T-cell (primary cell): ENCODE data around the gene CTSS. TPM values are rescaled to one million over a fixed set of nuclear protein-coding genes. Genes with fewer than 3 reads are reported as not detected.

Source experiments
- ATAC-seq, 4 experiments: fragments of 200-7000 bp in 3 of 4; fragments of 150-1000 bp in 1 of 4; cut with Tn5 transposase; replicated peaks in 1 of 4; 1 replicate in 3 of 4; 2 replicates in 1 of 4; pipeline ENCODE4 v1.10.0; 2021; ENCODE audit warnings: moderate library complexity in 3 of 4, mild to moderate bottlenecking in 2 of 4, moderate number of reproducible peaks in 1 of 4
- CTCF ChIA-PET, 2 donors: fragments of 300-600 bp; sonication (Branson Sonifier 250); formaldehyde crosslinking; loops; one replicate each; lab custom pipeline; 2022; ENCODE audit warnings: antibody characterized with exemption in 2 of 2; lab: Charles Lee
- POLR2A ChIA-PET, 2 donors: fragments of 300-600 bp; sonication (Branson Sonifier 250); formaldehyde crosslinking; loops; one replicate each; lab custom pipeline; 2022; ENCODE audit warnings: antibody characterized with exemption in 2 of 2; lab: Charles Lee
- DNase-seq, 35 experiments: peaks; one replicate each; pipeline versions ENCODE4 v3.0.0 to v3.0.0-alpha.2; 2013 to 2023
- H3K27ac ChIP-seq: one replicate; pipeline ENCODE4 v1.5.1; 2013; ENCODE audit warnings: low read length
- H3K27me3 ChIP-seq, 2 experiments: replicated peaks in 1 of 2; 1 replicate in 1 of 2; 2 replicates in 1 of 2; pipeline versions ENCODE4 v1.6.1 to v1.7.0; 2013; ENCODE audit warnings: low read length in 1 of 2, mixed read lengths in 1 of 2; ENCODE audit not compliant: control insufficient read depth in 2 of 2, insufficient read depth in 2 of 2; ENCODE audit errors: extremely low read depth in 1 of 2
- H3K36me3 ChIP-seq, 2 donors: 1 replicate in 1 of 2; 2 replicates in 1 of 2; pipeline versions ENCODE4 v1.6.1 to v1.7.0; 2013; ENCODE audit warnings: low read length in 1 of 2; ENCODE audit not compliant: control insufficient read depth in 2 of 2, insufficient read depth in 1 of 2; ENCODE audit errors: extremely low read depth in 1 of 2
- H3K4me1 ChIP-seq, 2 experiments: 1 replicate in 1 of 2; 2 replicates in 1 of 2; pipeline versions ENCODE4 v1.6.1 to v1.7.0; 2013; ENCODE audit warnings: low read length in 2 of 2, mixed read lengths in 1 of 2; ENCODE audit not compliant: insufficient read depth in 2 of 2, control insufficient read depth in 1 of 2; ENCODE audit errors: extremely low read depth in 1 of 2
- H3K4me3 ChIP-seq, 2 donors: 1 replicate in 1 of 2; 2 replicates in 1 of 2; pipeline versions ENCODE4 v1.5.1 to v1.7.0; 2013; ENCODE audit warnings: mild to moderate bottlenecking in 2 of 2, low read length in 1 of 2, moderate library complexity in 1 of 2; ENCODE audit not compliant: control insufficient read depth in 1 of 2; ENCODE audit errors: extremely low read depth in 1 of 2
- H3K9me3 ChIP-seq: 2 replicates; pipeline ENCODE4 v1.7.0; 2013
- H3K27ac Mint-ChIP-seq, 2 donors: one replicate each; pipeline ENCODE4 v1.8.0; 2020 to 2021; ENCODE audit warnings: mild to moderate bottlenecking in 2 of 2, mixed read lengths in 2 of 2
- H3K27me3 Mint-ChIP-seq, 2 donors: one replicate each; pipeline ENCODE4 v1.8.0; 2021 to 2022; ENCODE audit warnings: mixed read lengths in 2 of 2
- H3K36me3 Mint-ChIP-seq: one replicate; pipeline ENCODE4 v1.8.0; 2021; ENCODE audit warnings: mixed read lengths
- H3K4me1 Mint-ChIP-seq, 3 donors: one replicate each; pipeline ENCODE4 v1.8.0; 2020 to 2022; ENCODE audit warnings: mixed read lengths in 3 of 3, mild to moderate bottlenecking in 1 of 3
- H3K4me3 Mint-ChIP-seq, 3 donors: one replicate each; pipeline ENCODE4 v1.8.0; 2020 to 2022; ENCODE audit warnings: mild to moderate bottlenecking in 3 of 3, mixed read lengths in 3 of 3, moderate library complexity in 3 of 3
- H3K9me3 Mint-ChIP-seq, 3 donors: one replicate each; pipeline ENCODE4 v1.8.0; 2020 to 2022; ENCODE audit warnings: mixed read lengths in 3 of 3
- WGBS: methylation state at CpG from one replicate; pipeline ENCODE4 v1.1.5; 2013; ENCODE audit warnings: missing lambda C conversion rate; ENCODE audit not compliant: insufficient coverage; 5-methylcytosine and 5-hydroxymethylcytosine counted together
- total RNA-seq, 35 experiments: library from RNA in 6 of 35; stranded (reverse) in 6 of 35; fragments of 120-200 nt in 1 of 35; gene quantifications; one replicate each; pipeline versions ENCODE4 v1.2.1 to v1.2.4 and lab custom pipeline; 2013 to 2026

The CTSS gene
- total RNA-seq, 5 donors from 2014 or later (not counting 1 experiment from before 2014, with no cell fraction given): 72.4 to 94.7 (median 92.9) TPM

DNA sequence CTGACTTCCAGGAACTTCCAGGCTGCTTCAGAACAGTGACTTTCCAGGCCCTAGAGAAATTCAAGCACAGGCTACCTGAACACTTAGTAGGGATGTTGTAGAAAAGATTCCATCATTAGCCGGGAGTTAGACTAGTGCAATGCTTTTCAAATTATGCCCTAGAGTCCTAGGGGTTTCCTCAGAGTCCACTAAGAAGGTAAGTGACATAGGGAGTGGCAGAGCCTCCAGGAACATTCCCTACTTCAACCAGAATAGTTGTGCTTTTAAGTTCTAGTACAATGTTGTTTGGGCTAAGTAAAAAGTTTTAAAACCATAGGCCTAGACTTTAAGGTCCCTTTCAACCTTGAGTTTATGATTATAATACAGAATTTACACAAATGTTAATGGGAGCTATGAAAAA lies 59.5 kb downstream of the CTSS start:
- H3K27me3 Mint-ChIP-seq: no peaks in the 10 kb centered on the region
- no peak overlapping the region for H3K4me3 Mint-ChIP-seq
- no peaks in the 10 kb centered on the region for H3K9me3 ChIP-seq
- H3K9me3 Mint-ChIP-seq: no peaks in the 10 kb centered on the region
- no peak overlapping the region for H3K27ac ChIP-seq
- CTCF ChIA-PET: no interaction called here
- no peaks in the 10 kb centered on the region for H3K4me1 ChIP-seq
- no peaks in the 10 kb centered on the region for H3K36me3 ChIP-seq
- no peaks in the 10 kb centered on the region for H3K36me3 Mint-ChIP-seq
- POLR2A ChIA-PET: no interaction called here
- no peak for ATAC-seq
- H3K27ac Mint-ChIP-seq: no peak overlapping the region
- H3K4me1 Mint-ChIP-seq: no peaks in the 10 kb centered on the region
- no peak overlapping the region for H3K4me3 ChIP-seq
- no peak for DNase-seq
- no CpG with 5 or more reads among the region's 1 CpG for WGBS
- H3K27me3 ChIP-seq: no peaks in the 10 kb centered on the region

DNA sequence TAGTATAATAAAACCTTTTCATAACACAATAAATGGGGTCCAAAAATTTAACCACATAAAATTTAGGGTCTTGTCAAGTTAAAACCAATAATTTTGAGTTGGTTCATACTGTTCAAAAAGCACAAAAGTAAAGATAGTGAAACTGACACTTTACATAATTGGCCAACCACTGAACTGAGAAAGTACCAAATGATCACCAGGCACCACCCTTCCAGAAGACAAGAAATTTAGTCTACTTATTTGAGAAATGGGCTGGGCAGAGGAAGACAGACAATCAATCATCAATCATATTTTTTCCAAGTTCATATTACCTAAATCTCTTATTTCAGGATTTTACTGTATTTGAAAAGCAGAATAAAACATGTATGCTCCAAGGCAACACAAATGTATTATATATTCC lies 62.2 kb downstream of the CTSS start:
- CTCF ChIA-PET: no interaction called here

DNA sequence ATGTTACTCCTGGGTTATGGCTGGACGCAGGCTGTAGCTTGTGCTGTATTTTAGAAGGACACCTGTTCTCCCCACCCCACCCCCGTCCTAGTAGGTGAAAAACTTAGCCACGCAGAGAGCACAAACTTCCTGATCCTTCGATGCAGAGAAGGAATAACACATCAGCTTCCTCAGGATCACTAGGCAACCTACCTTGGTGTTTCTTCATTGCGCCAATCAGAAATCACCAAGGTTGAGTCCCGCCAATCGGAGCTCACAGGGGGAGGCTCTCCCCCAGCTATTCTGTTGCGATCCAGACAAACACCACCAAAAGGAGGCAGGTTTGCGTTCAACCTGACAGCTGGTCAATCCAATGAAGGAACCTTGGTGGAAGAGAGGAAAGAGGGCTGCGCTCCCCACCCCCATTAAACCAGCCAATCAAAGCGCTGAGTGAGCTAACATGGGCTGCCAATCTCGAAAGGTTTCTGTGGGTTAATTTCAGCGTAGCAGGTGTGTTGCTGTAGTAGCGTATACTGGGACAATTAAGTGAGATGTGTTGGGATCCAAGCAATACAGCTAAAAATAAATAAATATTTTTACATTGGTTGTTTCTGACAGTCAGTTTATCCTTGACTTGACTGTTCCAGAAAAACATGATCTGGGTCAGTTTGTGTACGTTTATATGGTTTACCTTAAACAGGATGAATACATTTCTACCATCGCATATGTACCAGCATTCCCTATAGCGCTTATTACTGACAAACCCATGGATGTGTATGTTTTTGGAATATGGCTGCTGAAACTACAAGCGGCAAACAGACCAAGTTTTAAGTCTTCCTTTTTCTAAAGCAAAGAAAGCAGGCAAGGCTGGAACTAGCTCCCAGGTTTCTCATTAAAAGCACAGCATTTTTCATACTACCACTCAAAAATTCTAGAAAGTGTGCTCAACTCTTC lies 68.3 kb downstream of the CTSS start, which contains the start of gene GOLPH3L:
TSS of gene GOLPH3L (minus strand) at position 160 of the 933 bp plus-strand sequence. CDS start 2,316 bp downstream, outside the sequence.
- Mint-ChIP-seq H3K27ac (peak within 1 kb of the TSS; percentile 94 to 95), H3K9me3 (no peaks in the 10 kb centered on the region), H3K36me3 (peaks cover 17% of the 10 kb centered on the region), H3K27me3 (no peaks in the 10 kb centered on the region), H3K4me3 (peak within 1 kb of the TSS; percentile 94 to 99 (median 97)), H3K4me1 (peaks cover 29 to 36% (median 31%) of the 10 kb centered on the region in 3 donors)
- peak within 1 kb of the TSS; percentile 77 for H3K27ac ChIP-seq
- DNase-seq (peak; percentile 71 to 95 (median 90)), ATAC-seq (peak; percentile 99 to 100 (median 100))
- WGBS: 0% methylated on average over 3 of the region's 18 CpGs
- H3K4me3 ChIP-seq: peak within 1 kb of the TSS; percentile 93 to 96
- H3K27me3 ChIP-seq: no peaks in the 10 kb centered on the region
- ChIA-PET CTCF (interaction anchor here (0.5 to 1.7 kb wide), 18 partner anchors 21 to 1337 kb away, joined by 3 to 16 read pairs (median 4); partner anchors contain the start of genes CTSS (in 1 of the 2), ENSA (in 1 of the 2), MCL1 (in 1 of the 2) and RPRD2 (in 1 of the 2)), POLR2A (interaction anchor here (0.5 to 1.6 kb wide), 31 partner anchors 9 to 1231 kb away, joined by 3 to 11 read pairs (median 4); partner anchors contain the start of genes ARNT (in 1 of the 2), ENSA (in 1 of the 2), MCL1 (in 1 of the 2) and PSMD4 (in 1 of the 2))
- H3K4me1 ChIP-seq: peaks cover 4 to 13% of the 10 kb centered on the region in 2 experiments
- H3K36me3 ChIP-seq: peaks cover 0 to 20% of the 10 kb centered on the region in 2 donors
- H3K9me3 ChIP-seq: no peaks in the 10 kb centered on the region

More for the DNA sequence above, 62.2 kb downstream of the CTSS start:
- Mint-ChIP-seq H3K4me3 (no peak overlapping the region), H3K36me3 (no peaks in the 10 kb centered on the region), H3K4me1 (peaks cover 0 to 3% (median 0%) of the 10 kb centered on the region in 3 donors), H3K27me3 (no peaks in the 10 kb centered on the region), H3K9me3 (no peaks in the 10 kb centered on the region), H3K27ac (no peak overlapping the region)
- DNase-seq: no peak
- no peaks in the 10 kb centered on the region for H3K36me3 ChIP-seq
- no peaks in the 10 kb centered on the region for H3K27me3 ChIP-seq
- POLR2A ChIA-PET: no interaction called here
- H3K9me3 ChIP-seq: no peaks in the 10 kb centered on the region
- no peak overlapping the region for H3K27ac ChIP-seq
- ATAC-seq: no peak
- no peaks in the 10 kb centered on the region for H3K4me1 ChIP-seq
- H3K4me3 ChIP-seq: no peak overlapping the region

DNA sequence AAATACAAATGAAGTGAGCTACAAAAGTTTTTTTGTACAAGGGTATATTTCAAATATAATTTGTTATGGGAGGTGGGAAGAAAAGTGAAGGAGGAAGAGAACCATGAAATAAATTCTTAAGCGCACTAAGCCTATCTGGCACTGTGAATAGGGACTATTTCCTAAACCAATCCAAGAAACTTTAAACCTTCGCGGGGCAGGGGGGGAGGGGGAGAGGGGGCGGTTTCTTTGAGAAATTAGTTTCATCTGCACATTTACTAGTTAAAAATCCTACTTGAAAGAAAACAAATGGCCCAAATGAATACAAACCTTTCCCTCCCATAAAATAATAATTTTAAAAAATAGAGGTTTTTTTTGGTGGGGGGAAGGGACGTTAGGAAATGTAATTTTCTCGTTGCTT lies 69.0 kb downstream of the CTSS start:
- peak overlapping the region; percentile 94 to 99 (median 97) for H3K4me3 Mint-ChIP-seq
- ChIA-PET POLR2A (interaction anchor here in 1 of 2 donors (0.6 to 1.6 kb wide), 14 partner anchors 8 to 809 kb away, joined by 3 to 10 read pairs (median 4); partner anchors contain the start of genes ENSA, MCL1, PSMD4 and RPRD2), CTCF (interaction anchor here in 1 of 2 donors (0.7 to 1.7 kb wide), 13 partner anchors 21 to 1337 kb away, joined by 3 to 16 read pairs (median 4); partner anchors contain the start of genes CTSS, ENSA, MCL1 and RPRD2)
- H3K4me3 ChIP-seq: peak overlapping the region; percentile 93 to 96
- H3K27me3 ChIP-seq: no peaks in the 10 kb centered on the region
- ATAC-seq (no peak), DNase-seq (no peak)
- H3K36me3 ChIP-seq: peaks cover 0 to 21% of the 10 kb centered on the region in 2 donors
- no peaks in the 10 kb centered on the region for H3K9me3 ChIP-seq
- no CpG with 5 or more reads among the region's 6 CpGs for WGBS
- H3K27ac ChIP-seq: peak overlapping the region; percentile 77
- peaks cover 4 to 13% of the 10 kb centered on the region in 2 experiments for H3K4me1 ChIP-seq
- H3K9me3 Mint-ChIP-seq: no peaks in the 10 kb centered on the region
- H3K27ac Mint-ChIP-seq: peak overlapping the region; percentile 94 to 95
- H3K36me3 Mint-ChIP-seq: peaks cover 17% of the 10 kb centered on the region
- H3K27me3 Mint-ChIP-seq: no peaks in the 10 kb centered on the region
- H3K4me1 Mint-ChIP-seq: peaks cover 31 to 36% (median 32%) of the 10 kb centered on the region in 3 donors

DNA sequence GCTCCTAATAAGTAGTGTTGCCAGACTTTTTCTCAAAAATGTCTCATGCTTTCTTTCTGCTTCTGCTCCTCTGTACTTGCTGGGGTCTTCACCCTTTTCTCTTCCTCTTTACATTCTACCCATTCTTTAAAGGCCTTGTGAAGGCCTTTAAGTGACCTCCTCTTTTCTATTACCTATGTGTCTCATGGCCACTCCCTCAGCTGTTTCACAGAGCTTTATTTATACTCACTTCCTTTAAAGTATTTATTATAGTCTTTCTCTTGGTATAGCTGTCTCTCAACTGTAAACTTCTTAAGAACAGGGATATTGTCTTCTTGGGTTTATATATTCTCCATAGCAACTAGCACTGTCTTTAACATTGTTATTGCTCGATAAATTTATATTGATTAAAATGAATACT lies 69.4 kb downstream of the CTSS start:
- Histone ChIP-seq H3K4me1 (peaks cover 4 to 13% of the 10 kb centered on the region in 2 experiments), H3K9me3 (no peaks in the 10 kb centered on the region), H3K27me3 (no peaks in the 10 kb centered on the region), H3K4me3 (peak overlapping the region in 1 of 2 donors; percentile 96), H3K36me3 (peaks cover 0 to 21% of the 10 kb centered on the region in 2 donors), H3K27ac (peak overlapping the region; percentile 14)
- ChIA-PET CTCF (interaction anchor here in 1 of 2 donors (1.0 to 1.7 kb wide), 3 partner anchors 117 to 230 kb away, joined by 3 to 16 read pairs (median 6); partner anchors contain the start of genes MCL1 and SETDB1), POLR2A (interaction anchor here (0.5 to 1.4 kb wide), 3 partner anchors 18 to 117 kb away, joined by 3 to 9 read pairs (median 8); partner anchors contain the start of gene MCL1 (in 1 of the 2))
- H3K27ac Mint-ChIP-seq: peak overlapping the region; percentile 65 to 89
- WGBS: no CpG with 5 or more reads among the region's 1 CpG
- peaks cover 34 to 38% (median 35%) of the 10 kb centered on the region in 3 donors for H3K4me1 Mint-ChIP-seq
- no peak for ATAC-seq
- H3K9me3 Mint-ChIP-seq: no peaks in the 10 kb centered on the region
- peak in 1 of 35 experiments; percentile 6 for DNase-seq
- H3K4me3 Mint-ChIP-seq: peak overlapping the region; percentile 94 to 99 (median 97)
- peaks cover 17% of the 10 kb centered on the region for H3K36me3 Mint-ChIP-seq
- H3K27me3 Mint-ChIP-seq: no peaks in the 10 kb centered on the region

DNA sequence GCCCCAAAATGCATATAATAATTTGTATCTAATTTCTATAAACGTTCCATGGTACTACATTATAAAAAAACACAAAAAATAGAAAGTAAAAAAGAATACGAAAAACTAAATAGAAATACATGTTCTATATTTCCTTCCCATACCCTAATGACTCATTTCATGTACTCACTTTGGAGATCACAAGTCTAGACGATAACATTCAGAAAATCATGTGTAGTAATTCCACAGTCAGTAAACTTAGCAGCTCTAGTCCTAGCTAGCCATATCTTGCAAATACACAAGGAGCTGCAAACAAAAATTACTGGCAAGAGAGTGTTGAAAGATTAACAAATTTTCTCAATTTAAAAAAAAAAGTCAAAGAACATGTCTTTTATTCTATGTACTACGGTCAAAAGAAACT lies 70.0 kb downstream of the CTSS start:
- no peaks in the 10 kb centered on the region for H3K9me3 Mint-ChIP-seq
- H3K27ac ChIP-seq: no peak overlapping the region
- H3K36me3 Mint-ChIP-seq: peaks cover 20% of the 10 kb centered on the region
- ChIA-PET POLR2A (interaction anchor here in 1 of 2 donors (0.5 kb wide), 1 partner anchor 65 kb away, joined by 8 read pairs; no protein-coding TSS in a partner anchor), CTCF (no interaction called here)
- H3K4me1 ChIP-seq: peaks cover 4 to 13% of the 10 kb centered on the region in 2 experiments
- ATAC-seq: no peak
- peaks cover 0 to 23% of the 10 kb centered on the region in 2 donors for H3K36me3 ChIP-seq
- no CpG with 5 or more reads among the region's 4 CpGs for WGBS
- no peaks in the 10 kb centered on the region for H3K9me3 ChIP-seq
- H3K27me3 Mint-ChIP-seq: no peaks in the 10 kb centered on the region
- peak overlapping the region; percentile 67 to 68 for H3K27ac Mint-ChIP-seq
- H3K4me3 Mint-ChIP-seq: peak overlapping the region; percentile 8 to 94 (median 31)
- no peak overlapping the region for H3K4me3 ChIP-seq
- peaks cover 37 to 40% (median 38%) of the 10 kb centered on the region in 3 donors for H3K4me1 Mint-ChIP-seq
- no peaks in the 10 kb centered on the region for H3K27me3 ChIP-seq
- no peak for DNase-seq
